ENCODE measurements around the gene TNFAIP2.

The TNFAIP2 gene

DNA sequence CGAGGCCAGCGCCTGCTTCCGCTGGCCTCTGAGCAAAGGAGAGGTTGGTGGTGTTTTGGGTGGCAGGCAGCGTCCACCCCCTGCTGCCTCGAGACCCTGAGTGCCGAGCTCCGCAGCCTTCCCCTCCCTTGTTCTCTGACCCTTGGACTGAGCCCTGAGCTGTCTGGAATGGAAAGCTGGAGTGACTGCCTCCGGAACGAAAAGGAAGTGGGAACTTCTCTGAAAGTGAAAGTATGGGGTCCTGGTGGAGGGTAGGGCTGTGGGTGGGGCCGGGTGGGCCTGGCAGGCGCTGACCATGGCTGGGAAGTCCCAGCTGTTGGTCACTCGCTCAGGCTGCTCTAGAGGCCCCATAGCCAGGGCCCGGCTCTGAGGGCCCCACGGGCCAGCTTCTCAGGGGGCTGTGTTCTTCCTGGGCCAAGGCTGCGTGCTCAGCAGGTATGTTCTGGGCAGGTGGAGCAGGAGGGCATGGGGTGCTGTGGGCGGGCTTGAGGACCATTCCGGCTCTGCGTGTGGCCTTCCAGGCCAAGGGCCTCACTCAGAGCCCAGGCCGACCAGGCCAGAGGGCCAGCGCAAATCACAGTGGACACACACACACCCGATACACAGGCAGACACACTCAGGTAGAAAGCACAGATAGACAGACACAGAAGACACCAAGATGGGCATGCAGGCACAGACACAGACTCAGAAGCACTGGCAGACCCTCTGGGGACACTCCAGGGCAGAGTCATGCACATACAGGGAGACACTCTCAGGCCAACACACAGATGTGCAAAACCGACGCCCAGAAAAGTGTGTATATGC lies 28.7 kb upstream of the TNFAIP2 start, which contains the start of gene EXOC3L4:
TSS of gene EXOC3L4 (plus strand) at position 320 of the 804 bp plus-strand sequence. CDS start 5,495 bp downstream, outside the sequence.
- no peak for DNase-seq

- peak; percentile 18 for DNase-seq
These were observed 28.0 kb upstream of the TNFAIP2 start for GRCh38 chr14:103095210-103095778.

- DNase-seq: peak; percentile 10
These were observed 26.9 kb upstream of the TNFAIP2 start for GRCh38 chr14:103096387-103096786.

DNA sequence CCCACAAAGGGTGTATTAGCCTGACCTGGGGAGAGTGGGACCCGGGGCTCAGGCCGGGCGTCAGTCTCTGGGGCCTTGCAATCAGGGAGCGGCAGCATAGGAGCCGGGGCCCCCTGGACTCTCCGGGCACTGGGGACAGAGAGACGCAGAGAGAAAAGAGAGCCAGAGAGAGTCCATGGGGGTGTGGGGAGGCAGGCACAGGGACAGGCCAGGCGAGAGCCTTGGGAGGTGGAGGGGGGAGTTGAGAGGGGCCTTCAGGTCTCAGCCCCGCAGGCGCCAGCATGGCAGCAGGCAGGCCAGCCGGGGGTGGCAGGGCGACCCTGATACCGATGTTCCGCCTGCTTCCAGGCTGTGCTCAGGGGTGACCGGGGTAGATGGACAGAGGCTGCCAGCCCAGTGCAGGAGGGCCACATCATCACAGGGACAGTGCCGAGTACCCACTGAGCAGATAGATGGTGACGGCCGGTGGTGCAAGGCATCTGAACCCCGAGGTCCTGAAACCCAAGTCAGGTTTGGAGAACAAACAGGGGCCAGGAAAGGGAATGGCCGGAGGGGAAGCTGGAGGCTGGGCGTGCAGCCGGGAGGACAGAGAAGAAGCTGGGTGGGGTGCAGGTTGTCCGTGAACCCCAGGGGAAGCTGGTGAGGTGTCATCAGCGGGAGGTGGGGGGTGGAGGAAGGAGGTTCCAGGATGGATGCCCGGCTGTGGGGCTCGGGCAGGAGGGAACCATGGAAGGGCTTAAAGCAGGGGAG lies 25.8 kb upstream of the TNFAIP2 start:
- DNase-seq: peak; percentile 34

GRCh38 chr14:103097994-103098957 lies 25.0 kb upstream of the TNFAIP2 start:
- DNase-seq: peak; percentile 20

DNA sequence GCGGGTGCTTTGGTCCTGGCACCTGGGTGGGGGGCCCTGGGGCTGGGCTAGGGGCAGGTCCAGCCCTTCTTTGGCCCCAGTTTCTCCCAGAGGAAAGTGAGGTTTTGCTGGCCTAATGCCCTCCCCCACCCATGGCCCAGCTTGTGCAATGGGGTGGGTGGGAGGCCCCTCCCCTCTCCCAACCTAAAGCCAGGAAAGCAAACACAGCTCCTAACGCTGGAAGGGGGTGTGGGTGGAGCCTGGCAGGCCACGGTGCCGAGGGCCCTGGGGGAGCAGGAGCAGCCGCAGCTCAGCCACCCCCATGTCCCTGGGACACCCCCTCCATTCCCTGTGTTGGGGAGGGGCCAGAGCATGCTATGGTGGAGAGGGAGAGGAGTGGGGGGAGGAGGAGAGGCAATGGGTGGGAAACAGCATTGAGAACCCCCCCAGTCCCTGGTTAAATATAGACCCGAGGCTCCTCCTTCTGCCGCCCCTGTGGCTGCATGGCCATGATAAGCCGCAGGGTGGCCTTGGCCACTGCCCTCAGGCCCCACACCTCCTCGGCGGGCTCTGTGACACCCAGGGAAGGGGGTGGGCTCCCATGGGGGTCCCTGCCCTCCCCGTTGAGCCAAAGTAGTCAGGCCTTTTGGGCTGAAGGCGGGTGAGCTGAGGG lies 24.1 kb upstream of the TNFAIP2 start:
- no peak for DNase-seq

- peak; percentile 31 for DNase-seq
These were observed 23.5 kb upstream of the TNFAIP2 start for GRCh38 chr14:103099733-103100280.

DNA sequence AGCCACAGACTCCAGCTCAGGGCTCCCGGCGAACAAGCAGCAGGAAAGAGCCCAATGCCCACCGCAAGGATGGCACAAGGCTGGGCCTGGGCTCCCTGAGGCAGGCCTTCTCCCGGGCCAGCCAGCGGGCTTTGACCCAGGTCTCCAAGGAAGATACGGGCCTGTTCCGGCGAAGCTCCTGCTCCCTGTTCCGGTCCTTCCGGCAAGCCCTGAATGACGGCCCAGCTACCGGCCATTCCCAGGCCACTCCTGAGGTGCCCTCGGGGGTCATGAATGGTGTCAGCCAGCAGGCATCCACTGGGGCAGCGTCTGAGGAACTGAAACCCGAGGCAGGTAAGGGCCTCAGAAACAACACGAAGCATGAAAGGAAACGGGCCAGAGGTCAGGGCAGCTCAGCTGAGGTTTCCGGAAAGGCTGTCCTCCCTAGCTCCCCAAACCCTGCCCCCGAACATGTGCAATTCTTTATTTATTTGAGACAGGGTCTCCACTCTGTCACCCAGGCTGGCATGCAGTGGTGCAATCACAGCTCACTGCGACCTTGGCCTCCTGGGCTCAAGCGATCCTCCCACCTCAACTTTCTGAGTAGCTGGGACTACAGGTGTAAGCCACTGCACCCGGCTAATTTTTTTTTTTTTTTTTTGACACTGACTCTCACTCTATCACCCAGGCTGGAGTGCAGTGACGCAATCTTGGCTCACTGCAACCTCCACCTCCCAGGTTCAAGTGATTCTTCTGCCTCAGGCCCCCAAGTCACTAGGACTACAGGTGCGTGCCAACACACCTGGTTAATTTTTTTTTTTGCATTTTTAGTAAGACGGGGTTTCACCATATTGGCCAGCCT lies 22.8 kb upstream of the TNFAIP2 start:
- peak; percentile 10 for DNase-seq

DNA sequence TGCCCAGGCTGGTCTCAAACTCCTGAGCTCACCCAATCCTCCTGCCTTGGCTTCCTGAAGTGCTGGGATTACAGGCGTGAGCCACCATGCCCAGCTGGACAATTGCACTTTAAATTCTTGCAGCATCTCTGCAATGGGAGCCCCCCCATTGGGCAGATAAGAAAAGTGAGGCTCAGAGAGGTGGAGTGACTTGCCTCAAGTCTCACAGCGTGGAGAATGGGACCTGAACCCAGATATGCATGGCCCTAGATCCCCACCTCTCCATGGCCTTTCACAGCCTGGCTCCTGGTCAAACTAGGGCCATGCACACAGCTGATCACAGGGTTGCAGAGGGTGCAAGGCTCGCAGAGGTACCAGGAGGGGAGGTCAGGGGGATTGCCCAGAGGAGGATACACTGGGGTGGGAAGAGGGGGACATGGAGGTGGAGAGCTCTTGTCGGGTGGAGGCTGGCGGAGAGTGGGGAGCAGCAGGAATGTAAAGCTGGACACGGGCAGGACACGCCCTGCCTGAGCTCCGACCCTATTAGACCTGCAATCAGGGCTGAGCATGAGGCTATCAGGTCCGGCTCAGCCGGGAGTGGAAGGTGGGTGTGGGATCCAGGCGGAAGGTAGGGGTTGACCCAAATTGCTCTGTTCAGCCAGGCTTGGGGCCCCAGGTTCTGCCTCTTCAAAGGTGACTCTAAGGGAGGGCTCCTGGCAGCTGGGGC lies 21.9 kb upstream of the TNFAIP2 start:
- peak; percentile 23 for DNase-seq

GRCh38 chr14:103101963-103102688 lies 21.1 kb upstream of the TNFAIP2 start:
- peak; percentile 36 for DNase-seq

DNA sequence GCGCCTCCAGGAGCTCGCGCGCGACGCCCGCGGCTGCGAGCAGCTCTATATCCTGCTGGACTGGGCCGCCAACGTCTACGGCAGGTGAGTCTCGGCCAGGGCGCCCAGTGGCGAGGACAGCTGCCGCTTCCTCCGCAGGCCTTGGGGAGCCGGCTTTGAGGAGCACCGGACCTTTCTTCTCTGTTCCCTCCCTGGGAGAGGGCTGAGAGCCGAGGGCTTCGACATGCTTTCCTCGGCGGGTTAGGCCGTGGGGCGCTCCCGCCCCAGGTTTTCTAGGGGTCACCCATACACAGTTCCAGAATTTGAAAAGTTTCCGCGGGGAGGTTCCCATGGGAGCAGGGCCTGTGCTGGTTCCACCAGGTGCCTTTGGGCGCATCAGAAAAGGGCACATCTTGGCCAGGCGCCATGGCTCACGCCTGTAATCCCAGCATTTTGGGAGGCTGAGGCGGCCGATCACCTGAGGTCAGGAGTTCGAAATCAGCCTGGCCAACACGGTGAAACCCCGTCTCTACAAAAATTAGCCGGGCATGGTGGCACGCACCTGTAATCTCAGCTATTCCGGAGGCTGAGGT lies 20.5 kb upstream of the TNFAIP2 start:
- peak; percentile 32 for DNase-seq

- peak; percentile 80 for DNase-seq
These were observed 19.5 kb upstream of the TNFAIP2 start for GRCh38 chr14:103103461-103104388.

DNA sequence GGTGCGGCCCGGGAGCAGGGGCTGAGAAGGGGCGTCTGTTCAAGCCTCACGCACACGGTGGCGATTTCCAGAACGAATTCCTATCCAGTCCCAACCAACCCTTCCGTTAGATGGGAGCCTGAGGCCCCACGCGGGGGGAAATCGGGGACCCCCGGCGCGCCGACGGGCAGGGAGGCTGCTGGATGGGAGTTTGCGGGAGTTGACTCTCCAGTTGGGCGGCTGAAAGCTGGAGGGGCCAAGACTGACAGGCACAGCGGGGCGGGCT lies 18.9 kb upstream of the TNFAIP2 start:
- DNase-seq: peak; percentile 34

DNA sequence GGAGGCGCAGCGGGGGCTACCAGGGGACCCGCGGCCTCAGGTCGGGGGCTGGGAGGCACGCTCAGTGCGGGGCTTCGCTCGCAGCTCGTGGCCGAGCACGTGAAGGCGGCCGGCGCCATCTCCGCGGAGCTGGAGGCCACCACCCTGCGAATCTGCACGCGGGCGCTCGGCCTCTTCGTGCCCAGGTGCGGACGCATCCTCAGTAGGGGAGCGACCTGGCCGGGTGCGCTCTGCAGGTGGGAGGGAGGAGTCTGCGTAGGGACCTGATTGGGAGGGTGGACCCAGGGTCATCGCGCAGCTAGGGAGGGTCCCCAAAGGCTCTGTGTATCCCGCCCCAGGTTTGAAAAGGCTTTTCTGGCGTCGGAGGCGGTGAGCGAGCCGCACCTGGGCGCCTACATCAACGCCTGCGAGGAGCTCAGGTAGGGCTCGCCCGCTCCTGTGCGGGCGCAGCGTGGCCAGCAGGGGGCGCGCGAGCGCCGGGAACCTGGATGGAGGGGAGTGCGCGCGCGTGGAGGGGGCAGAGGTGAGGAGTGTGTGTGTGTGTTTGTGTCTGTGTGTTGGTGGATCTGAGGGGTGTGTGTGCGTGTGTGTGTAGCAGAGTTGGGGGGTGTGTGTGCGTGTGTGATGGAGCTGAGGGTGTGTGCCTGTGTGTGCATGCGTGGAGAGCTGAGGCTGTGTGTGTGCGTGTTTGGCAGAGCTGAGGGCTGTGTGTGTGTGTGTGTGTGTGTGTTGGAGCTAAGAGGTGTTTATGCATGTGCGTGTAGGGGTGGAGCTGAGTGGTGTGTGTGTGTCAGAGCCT lies 18.4 kb upstream of the TNFAIP2 start:
- DNase-seq: peak; percentile 71

DNA sequence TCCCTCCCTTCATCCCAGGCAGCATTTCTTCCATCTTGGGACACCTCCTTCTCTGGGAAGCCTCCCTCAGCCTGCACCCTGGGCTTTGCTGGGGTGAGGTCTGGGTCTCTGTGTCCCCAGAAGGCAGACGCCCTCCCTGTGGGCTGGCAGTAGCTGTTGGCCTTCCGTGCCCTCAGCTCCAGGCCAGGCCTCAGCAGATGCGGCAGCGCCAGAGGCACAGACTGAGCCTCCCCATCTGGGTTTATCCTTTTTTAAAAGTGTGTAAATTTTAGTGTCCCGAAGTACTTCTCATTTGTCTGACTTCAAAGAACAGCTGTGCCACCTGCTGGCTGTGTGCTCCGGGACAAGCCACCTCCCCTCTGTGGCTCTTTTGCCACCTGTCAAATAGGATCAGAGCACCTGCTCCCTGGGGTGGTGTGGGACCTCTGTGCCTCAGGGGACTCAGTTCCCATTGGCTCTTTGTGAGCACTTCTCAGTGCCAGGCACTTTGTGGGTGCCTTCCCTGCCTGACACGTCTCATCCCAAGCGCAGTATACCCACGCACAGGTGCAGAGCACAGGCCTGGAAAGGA lies 17.6 kb upstream of the TNFAIP2 start:
- DNase-seq: no peak

- DNase-seq: no peak
These were observed 15.8 kb upstream of the TNFAIP2 start for GRCh38 chr14:103107455-103107854.

All from left hindlimb (tissue), 1 donor.